NCI-H2227 treated with DMSO at 0.1 percent for 48 hours (cell line): Measurements from ENCODE around the gene MYO3A.
"Not testable (repeated sequence)": the region's sequence is repeated elsewhere in the genome, so short reads cannot be mapped to it uniquely, and the experiment has no call there.

ENCODE experiments used
- DNase-seq: peaks from one replicate; lab custom pipeline; 2025; lab: John Stamatoyannopoulos, UW

The MYO3A gene

DNA sequence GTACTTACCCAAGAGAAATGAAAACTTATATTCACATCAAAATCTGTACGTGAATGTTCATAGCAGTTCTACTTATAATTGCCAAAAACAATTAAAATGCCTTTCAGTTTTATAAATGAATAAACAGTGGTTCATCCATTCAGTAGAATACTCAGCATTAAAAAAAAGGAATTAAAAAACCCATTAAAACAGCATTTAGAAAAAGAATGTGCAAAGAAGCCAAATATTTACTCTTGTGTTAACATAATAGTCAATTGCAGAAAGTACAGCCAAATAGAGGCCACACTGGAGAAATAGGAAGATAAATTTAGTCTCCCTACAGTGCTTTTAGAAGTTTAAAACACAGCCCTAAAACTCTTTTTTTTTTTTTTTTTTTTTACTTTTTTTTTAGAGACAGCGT lies 54.6 kb downstream of the MYO3A start:
- no peak for DNase-seq

DNA sequence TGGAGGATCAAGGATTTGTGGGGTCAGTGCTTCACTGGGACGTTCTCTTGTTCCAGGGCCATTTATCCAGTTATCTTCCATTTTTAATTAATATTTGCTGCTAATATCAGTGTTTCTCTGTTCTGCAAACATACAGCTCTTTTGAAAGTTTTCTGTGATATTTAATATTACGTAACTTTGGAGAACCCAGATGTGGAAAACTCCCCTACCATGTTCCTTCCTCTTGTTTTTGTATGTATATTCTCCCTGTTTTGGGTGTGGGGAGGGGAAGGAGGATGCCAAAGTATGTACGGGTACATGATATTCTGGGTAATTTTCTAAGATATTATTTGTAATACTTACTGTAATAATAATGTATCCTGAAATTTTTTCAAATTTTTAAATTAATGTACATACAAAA lies 55.9 kb downstream of the MYO3A start:
- no peak for DNase-seq

DNA sequence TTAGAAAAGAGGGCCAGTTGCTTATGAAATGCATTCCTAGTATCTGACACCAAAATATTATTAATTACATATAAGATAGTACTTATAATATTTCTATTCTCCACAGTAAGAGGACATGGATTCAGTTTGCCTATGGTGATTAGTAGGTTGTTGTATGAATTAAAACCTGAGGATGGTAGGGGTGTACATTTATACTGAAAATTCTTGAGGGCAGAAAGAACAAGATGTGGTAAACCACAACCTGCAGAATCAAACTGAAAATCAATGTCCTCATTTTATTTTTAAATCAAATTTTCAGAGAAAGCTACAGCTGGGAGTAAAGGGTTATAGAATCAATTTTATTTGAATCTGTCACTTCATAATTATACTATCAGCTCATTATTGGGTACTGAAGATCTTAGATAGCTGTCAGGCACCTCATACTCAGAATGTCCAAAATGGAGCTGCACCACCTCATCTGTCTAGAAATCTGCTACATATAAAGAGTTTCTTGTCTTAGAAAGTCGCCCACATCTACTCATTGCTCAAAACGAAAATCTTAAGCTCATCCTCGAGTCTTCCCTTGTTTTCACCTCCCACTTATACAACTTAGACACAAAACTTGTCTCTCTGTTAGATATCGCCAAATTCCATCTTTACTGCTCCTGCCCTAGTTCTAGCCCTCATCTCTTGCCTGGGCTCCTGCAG lies 65.4 kb downstream of the MYO3A start:
- no peak for DNase-seq

DNA sequence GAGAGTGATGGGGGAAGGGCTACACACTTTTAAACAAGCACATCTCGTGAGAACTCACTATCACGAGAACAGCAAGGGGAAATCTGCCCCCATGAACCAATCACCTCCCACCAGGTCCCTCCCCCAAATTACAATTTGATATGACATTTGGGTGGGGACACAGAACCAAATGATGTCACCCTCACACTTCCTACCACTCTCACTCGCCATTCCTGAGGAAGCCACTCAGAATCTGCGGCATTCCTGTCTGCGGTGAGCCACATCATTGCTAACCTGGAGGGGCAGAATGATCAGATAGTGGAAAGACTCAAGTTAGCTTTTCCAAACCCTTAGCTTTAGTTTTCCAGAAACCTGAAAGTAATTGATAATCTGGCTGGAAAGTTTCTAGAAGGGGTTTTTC lies 66.9 kb downstream of the MYO3A start:
- DNase-seq, result no peak

DNA sequence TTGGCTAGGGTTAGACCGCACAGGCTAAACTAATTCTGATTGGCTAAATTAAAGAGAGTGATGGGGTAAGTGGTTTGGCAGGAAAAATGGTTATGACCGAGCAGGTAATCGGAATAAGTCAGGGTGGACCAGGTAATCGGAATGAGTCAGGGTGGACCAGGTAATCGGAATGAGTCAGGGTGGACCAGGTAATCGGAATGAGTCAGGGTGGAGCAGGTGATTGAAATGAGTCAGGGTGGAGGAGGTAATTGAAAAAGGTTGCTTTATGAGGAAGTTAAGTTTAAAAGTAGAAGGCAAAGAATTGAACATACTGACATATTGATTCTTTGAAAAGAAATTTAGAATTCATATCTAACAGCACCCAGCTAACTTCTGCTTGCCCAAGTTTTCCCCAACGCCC lies 68.4 kb downstream of the MYO3A start:
- DNase-seq, result not testable (repeated sequence)

DNA sequence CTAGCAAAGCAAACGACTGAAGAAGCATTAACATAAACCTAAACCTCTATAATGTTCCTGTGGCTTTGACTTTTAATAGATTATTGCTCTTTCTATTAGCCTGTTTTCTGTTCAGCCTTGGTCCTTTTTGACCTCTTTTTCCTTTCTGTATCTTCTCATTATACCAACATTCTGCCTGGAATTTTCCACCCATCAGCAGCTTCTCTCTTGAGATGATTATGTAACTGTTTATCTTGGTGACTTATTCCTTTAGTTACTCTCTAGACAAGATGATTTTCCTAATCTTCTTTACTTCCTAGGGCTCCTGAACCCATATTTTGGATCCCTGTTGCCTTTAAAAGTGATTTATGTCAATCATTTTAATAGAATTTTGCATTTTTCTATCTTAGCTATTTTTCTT lies 81.1 kb downstream of the MYO3A start:
- no peak for DNase-seq

DNA sequence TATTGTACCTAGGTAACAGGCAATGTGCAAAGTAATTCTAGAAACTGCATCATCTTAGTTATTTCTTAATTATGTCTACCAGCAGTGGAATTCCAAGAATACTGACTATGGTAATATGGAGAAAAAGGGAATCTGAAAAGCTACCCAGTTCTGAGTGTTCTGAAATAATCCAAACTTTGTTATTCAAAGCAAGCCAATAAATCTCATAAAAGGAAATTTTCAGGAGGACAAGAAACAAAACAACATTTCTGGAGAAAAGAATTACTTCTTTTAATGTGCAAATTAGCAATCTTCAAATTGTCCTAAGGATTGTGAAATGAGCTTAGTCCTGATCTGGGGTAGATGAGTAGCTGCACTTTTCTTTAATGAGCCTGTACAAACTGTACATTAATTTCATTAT lies 88.8 kb downstream of the MYO3A start:
- DNase-seq, result no peak

DNA sequence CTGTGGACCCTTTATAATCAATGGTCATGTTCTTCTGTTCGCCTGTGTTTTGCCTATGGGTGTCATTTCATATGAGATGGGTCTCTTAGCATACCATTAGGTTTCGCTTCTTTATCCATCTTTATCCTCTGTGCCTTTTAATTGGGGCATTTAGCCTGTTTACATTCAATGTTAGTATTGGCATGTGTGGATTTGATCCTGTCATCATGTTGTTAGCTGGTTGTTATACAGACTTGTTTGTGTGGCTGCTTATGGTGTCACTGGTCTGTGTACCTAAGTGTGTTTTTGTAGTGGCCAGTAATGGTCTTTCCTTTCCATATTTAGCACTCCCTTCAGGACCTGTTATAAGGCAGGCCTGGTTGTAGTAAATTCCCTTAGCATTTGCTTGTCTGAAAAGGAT lies 90.3 kb downstream of the MYO3A start:
- no peak for DNase-seq

DNA sequence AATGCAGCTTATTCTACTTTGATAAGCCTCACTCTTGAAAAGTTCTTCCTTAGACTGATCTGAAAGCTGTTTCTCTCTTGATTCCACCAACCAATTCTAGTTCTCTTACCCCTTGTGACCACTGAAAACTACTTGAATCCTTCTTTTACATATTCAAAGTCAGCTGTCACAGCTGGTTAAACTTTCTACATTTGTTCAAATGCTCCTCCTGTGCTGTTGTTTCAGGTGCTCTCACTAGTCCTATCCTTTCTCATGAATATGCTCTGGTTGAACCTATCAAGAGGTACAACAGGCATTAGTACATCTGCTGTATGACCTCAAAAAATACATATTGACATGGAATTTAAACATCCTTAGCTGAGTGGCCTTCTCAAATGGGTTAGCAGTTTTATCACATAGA lies 91.5 kb downstream of the MYO3A start:
- no peak for DNase-seq

DNA sequence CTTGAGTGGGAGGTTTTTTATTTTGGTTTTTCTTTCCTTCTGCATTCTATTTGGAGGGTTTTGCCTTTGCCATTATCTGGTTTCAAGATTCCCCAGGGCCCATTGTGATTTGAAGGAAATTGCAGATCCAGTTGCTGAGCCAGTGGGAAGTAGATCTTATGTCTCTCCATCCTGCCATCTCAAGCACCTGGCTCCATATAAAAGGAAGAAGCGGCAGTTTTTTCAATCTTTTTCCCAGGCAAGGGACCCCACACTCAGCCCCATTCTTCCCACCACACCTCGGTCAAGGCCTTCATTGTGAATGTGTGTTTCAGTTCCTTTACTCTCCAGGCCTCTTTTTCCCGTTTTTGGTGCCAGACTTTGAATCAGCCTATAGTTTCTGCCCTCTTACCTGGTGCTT lies 95.8 kb downstream of the MYO3A start:
- no peak for DNase-seq

DNA sequence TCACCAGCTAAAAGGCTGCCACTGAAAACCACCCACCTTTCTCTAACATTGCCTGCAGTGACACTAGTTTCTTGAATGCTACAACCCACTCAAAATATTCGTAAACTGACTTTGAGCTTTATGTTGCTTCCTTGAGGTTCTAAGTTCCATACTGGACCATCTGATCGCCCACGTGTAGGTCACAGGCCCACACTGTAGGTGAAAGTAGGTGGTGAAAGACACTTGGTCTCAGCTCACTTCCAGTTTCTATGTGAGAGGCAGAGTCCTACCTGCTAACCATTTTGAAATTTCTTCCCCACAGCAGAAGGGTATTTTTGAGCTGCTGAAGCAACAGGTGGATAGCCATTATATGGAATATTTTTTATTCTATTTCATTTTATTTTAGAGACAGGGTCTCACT lies 97.3 kb downstream of the MYO3A start:
- no peak for DNase-seq

DNA sequence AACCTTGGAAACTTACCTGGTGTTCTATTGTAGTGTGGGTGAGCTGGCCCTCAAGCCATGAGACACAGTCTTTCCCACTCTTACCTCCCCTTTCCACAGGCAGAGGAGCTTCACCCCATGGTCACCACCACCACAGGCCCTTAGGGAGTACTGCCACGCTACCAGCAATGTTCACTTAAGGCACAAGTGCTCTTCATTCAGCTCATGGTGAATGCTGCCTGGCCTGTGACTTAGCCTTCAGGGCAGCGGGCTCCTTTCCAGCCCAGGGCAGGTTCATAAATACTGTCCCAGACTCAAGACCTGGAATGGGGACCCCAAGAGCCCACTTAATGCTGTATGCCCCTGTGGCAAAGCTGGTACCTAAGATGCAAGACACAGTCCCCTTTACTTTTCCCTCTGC lies 109.4 kb downstream of the MYO3A start:
- no peak for DNase-seq

DNA sequence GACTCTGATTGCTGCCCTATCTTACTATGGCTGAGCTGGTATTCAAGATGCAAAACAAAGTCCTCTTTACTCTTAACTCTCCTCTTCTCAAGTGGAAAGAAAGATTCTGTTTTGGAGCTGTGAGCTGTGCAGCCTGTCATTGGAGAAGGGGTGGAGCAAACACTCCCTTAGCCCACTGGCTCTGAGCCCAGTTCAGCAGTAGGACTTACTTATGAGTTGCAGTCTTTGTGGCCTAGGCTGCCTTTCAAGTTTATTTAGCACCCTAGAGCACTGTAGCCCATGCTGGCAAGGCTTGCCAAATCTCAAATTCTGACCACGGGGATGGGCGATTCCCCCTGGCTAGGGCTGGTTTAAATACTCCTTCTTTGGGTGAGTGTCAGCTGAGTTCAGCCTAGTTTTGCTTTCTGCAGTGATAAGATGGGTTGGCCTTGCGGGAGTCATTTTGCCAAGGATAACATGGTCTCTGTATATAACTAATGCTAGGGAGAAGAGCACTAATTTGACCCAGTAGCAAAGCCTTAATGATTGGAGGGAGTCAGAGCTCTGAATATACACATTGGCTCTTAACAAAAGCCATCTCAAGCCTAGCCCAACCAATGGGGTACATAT lies 110.2 kb downstream of the MYO3A start:
- DNase-seq, result no peak

DNA sequence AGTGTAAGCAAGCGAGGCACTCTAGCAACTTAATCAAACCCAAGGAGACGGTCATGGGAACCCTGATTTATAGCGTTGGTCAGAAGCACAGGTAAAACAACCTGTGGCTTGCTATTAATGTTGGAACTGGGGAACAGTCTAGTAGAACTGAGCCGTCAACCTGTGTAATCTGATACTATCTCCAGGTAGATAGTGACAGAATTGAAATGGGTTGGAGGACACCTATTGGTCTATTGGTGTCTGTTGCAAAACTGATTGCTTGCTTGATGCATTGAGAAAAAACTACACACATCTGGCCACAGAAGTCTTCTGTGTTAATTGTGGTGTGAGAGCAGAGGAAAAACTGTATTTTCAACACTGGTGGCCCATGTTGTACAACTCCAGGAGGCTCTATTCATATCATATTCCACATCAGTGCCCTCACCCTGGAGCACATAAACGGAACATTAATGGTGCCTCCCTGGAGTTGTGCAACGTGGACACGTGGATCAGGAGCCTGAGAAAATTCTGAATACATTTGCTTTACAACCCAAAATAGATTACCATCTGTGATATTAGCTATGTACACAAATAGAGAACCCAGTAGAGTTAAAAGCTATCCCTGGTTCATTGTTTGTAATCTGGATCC lies 112.2 kb downstream of the MYO3A start:
- no peak for DNase-seq

DNA sequence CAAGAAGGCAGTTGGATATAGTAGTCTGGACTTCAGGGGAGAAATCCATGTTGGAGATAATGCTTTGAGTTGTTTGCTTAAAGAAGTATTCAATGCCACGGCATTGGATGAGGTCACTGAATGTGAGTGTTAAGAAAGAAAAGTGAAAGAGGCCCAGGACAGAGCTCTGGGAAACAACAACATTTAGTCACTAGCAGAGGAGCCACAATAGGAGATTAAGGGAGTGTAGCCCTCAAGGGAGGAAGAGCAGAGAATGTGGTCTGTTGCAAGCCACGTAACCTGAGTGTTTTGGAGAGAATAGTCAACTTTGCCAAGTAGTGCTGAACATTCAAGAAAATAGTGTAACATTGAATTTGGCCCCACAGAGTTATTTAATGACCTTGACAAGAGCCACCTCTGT lies 114.7 kb downstream of the MYO3A start:
- DNase-seq, result no peak

DNA sequence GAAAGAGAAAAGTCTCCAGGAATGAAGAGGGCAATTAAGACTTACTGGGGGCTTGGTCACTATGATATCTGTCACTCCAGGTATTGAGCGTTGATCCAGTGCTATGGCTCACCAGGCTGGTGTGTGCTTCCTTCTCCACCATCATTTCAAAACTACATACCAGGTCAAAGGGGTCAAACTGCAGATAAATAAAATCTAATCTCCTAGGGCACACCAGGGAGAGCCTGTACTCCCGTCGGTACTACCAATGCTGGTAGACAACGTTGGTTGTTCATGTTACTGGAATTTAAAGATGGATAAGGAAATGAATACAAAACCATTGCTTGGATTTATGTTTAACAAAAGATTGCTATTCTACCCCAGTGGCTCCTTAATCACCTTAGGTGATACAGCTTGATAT lies 118.3 kb downstream of the MYO3A start:
- DNase-seq, result no peak

DNA sequence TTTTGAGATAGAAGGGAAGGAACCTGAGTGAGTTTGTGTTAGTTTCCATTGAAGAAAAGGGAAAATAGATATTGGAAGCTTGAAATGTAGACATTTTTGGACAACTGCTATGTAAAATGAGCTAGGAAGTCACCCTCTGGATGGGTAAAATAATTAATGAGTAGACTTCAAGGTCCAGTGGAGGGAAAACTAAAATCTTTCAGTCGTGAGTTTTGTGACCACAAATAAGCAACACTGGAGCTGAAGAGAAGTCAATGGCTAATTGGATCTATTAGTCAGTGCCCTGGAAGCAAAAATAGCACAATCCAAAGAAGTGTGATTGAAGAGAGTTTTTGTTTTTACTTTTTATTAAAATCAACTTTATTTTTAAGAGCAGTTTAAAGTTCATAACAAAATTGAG lies 123.4 kb downstream of the MYO3A start:
- DNase-seq, result no peak

DNA sequence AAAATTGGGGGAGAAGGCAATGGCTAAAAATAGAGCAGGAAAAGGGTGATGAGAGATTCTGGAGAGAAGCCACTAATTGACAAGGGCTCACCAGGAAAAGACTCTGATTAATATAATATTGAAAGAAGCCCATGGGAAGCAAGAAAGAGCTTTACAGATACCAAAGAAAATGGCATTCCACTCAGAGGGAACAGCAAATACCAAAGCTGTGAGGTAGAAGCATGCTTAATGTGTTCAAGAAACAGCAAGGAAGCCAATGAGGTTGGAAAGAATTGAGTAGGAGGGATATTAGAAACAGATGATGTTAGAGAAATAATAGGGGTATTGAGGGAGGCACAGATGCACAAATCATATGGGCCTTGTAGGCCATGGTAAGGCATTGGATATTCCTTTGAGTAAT lies 130.1 kb downstream of the MYO3A start:
- DNase-seq, result no peak

DNA sequence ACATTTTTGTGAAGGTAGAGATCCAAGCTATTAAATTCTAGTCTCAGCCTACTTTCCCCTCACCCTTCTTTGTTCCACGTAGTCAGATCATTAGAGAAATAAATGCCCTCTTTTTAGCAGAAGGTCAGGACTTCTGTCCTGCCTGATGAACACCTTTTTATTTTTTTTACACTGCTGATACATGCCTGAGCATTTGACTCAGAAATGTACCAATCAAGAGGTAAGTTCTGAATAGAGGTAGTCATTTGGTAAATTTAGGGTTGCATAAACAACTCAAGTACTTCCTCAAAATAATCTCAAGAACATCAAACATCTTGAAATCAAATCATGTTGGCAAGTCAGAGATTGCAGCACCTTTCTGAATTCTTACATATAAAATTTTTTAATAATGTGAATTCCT lies 133.7 kb downstream of the MYO3A start:
- no peak for DNase-seq

DNA sequence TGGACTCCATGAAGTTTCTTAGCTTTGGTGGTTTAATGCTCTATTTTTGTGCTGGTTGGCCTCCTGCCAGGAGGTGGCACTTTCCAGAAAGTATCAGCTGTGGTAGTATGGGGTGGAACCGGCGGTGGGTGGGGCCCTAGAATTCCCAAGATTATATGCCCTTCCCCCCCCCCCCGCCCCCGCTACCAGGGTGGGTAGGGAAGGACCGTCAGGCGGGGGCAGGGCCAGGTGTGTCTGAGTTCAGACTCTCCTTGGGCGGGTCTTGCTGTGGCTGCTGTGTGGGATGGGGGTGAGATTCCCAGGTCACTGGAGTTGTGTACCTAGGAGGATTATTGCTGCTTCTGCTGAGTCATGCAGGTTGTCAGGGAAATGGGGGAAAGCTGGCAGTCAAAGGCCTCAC lies 146.9 kb downstream of the MYO3A start:
- not testable (repeated sequence) for DNase-seq

DNA sequence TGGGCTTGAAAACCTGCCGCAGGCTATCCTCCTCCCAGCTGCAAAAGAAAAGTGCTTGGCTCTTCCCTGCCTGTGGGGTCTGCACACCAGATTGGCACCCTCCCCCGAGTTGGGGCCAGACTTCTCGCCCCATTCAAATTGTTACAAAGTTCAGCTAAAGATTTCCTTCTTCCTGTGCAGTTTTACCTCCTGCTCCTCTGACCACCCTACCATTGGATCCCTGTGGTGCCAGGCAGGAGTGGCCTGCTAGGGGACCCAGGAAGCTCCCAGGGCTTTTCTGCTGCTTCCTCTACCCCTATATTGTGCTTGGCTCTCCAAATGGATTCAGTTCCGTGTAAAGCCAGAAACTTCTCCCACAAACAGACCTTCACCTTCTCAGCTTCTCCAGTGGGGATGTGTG lies 147.4 kb downstream of the MYO3A start:
- no peak for DNase-seq

DNA sequence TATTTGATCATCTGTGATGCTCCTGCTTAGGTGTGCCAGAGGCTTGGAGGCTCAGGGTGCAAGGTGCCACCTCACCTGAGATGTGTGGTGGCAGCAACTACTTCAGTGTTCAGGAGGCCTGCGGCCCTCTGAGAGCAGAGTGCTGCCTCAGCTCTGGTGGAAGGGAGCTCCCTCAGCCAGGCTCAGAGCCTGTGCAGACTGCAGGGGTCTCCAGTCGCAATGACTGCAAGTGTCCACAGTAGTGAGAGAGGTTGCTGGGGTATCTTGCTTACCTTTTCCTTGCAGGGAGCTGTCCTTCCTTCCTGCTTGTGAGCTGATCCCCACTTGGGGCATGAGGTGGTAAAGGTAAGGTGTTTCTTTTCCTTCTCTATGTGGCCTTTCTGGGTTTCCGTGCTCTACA lies 151.5 kb downstream of the MYO3A start:
- DNase-seq, result no peak

DNA sequence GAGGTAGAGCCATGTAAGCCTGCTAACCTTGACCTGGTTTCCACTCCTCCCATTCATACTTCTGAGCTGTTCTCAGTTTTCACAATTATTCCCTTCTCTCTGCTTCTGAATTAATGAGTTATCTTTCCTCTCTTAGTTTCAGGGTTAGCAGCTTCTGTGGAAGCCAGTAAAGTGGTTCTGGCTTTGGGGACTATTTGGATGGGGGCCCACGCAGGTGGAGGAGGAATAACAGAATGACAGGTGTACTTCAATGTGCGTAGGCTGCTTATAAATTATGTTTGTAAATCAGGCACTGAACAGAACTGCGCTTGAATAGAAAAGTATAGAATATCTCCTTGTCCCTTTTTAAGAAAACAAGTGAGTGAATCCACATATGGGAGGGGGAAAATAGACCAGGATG lies 153.6 kb downstream of the MYO3A start:
- DNase-seq, result no peak

DNA sequence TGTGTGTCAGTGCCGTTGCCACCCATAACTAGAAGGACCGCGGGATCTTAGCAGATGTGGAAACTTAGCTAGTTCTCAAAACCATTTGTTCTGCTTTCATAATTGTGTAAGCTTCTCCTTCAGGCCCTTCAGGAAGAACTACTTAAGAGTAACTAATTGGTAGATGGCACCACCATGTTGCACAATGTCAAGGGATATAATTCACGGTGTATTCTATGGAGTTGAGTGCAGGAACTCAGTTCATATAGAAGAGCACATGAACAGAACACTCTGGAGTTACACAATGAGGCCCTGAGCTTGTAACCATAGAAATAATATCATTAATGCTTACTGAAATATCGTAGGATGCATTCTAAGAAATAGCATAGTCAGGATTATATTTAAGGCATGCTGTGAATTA lies 156.0 kb downstream of the MYO3A start:
- DNase-seq, result no peak
